Natural killer cell (primary cell): Measurements from ENCODE around the gene MAP4K5. TPM values are rescaled to one million over a fixed set of nuclear protein-coding genes. Genes with fewer than 3 reads are reported as not detected.
A peak's percentile ranks its signal among the peaks of the same experiment; 100 is the strongest.

ENCODE experiments used
- ATAC-seq, 3 donors: fragments of 150-1000 bp in 2 of 3; fragments of 200-7000 bp in 1 of 3; cut with Tn5 transposase; 1 replicate in 1 of 3; 2 replicates in 2 of 3; pipeline ENCODE4 v1.10.0; 2021; ENCODE audit warnings: mild to moderate bottlenecking in 2 of 3, moderate library complexity in 2 of 3
- DNase-seq, 2 donors: peaks; one replicate each; pipeline versions ENCODE4 v3.0.0 to v3.0.0-alpha.2; 2013 to 2021; ENCODE audit warnings: mixed read lengths in 1 of 2
- H3K27ac ChIP-seq: one replicate; pipeline ENCODE4 v1.5.1; 2013; ENCODE audit warnings: mild to moderate bottlenecking, low read length
- H3K27me3 ChIP-seq: one replicate; pipeline ENCODE4 v1.6.1; 2013; ENCODE audit warnings: low read length; ENCODE audit not compliant: control insufficient read depth, insufficient read depth
- H3K36me3 ChIP-seq: one replicate; pipeline ENCODE4 v1.6.1; 2013; ENCODE audit warnings: low read length; ENCODE audit not compliant: control insufficient read depth, insufficient read depth
- H3K4me1 ChIP-seq: one replicate; pipeline ENCODE4 v1.6.1; 2013; ENCODE audit warnings: low read length; ENCODE audit not compliant: control insufficient read depth, insufficient read depth
- H3K4me3 ChIP-seq: one replicate; pipeline ENCODE4 v1.5.1; 2013; ENCODE audit warnings: low read length
- H3K9me3 ChIP-seq: one replicate; pipeline ENCODE4 v1.6.1; 2013; ENCODE audit warnings: low read length; ENCODE audit not compliant: control insufficient read depth, insufficient read depth
- H3K27ac Mint-ChIP-seq, 2 donors: one replicate each; pipeline ENCODE4 v1.8.0; 2022; ENCODE audit warnings: mild to moderate bottlenecking in 2 of 2, mixed read lengths in 2 of 2, moderate library complexity in 1 of 2
- H3K27me3 Mint-ChIP-seq, 2 donors: one replicate each; pipeline ENCODE4 v1.8.0; 2022; ENCODE audit warnings: low read depth in 2 of 2, mixed read lengths in 2 of 2
- H3K36me3 Mint-ChIP-seq: one replicate; pipeline ENCODE4 v1.8.0; 2022; ENCODE audit warnings: mixed read lengths
- H3K4me1 Mint-ChIP-seq, 2 donors: one replicate each; pipeline ENCODE4 v1.8.0; 2022; ENCODE audit warnings: mixed read lengths in 2 of 2
- H3K4me3 Mint-ChIP-seq: one replicate; pipeline ENCODE4 v1.8.0; 2022; ENCODE audit warnings: mild to moderate bottlenecking, moderate library complexity, mixed read lengths
- H3K9me3 Mint-ChIP-seq, 2 donors: one replicate each; pipeline ENCODE4 v1.8.0; 2022; ENCODE audit warnings: mixed read lengths in 2 of 2
- CTCF ChIP-seq: fragments of 200-600 bp; IDR thresholded peaks from one replicate; pipeline ENCODE4 v1.8.0; 2022; ENCODE audit warnings: antibody characterized with exemption
- WGBS: methylation state at CpG from one replicate; pipeline ENCODE4 v1.1.7; 2013; ENCODE audit warnings: missing lambda C conversion rate; ENCODE audit not compliant: insufficient coverage; 5-methylcytosine and 5-hydroxymethylcytosine counted together
- intact Hi-C: fragments of 100-400 bp; cut with micrococcal nuclease; formaldehyde crosslinking; loops from one replicate; pipeline ENCODE4 v1.14.2; 2022
- total RNA-seq, 4 donors: library from RNA; stranded (reverse); fragments of 120-200 nt in 1 of 4; gene quantifications; one replicate each; pipeline versions ENCODE4 v1.2.3 to v1.2.4, GENCODE V29; 2013 to 2022

The MAP4K5 gene
- total RNA-seq, 3 donors from 2014 or later (not counting 1 experiment from before 2014, with no cell fraction given), result 63.3 to 74.6 (median 65.9) TPM

DNA sequence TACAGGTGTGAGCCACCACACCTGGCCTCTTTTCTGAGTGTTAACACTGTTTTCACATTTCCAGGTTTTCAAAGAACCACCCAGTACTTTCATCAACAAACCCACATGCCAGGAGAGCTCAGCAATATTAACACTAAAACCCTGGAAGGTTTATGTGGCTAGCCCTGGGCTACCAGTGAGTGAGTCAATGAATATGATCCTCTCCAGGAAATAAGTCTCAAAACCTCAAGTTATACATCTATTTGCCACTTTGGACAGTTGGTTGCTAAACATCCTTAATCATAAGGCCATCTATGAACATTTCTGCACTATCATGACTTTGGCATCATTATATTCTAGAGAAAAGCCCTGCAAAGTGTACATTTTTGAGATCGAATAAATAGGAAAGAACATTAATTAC lies 129.4 kb downstream of the MAP4K5 start:
- Histone ChIP-seq H3K36me3 (no peaks in the 10 kb centered on the region), H3K27ac (no peak overlapping the region), H3K4me1 (no peaks in the 10 kb centered on the region), H3K9me3 (no peaks in the 10 kb centered on the region), H3K4me3 (no peak overlapping the region), H3K27me3 (no peaks in the 10 kb centered on the region)
- peaks cover 12 to 14% of the 10 kb centered on the region in 2 donors for H3K4me1 Mint-ChIP-seq
- peak overlapping the region; percentile 41 to 59 for H3K27ac Mint-ChIP-seq
- peak in 2 of 3 donors; percentile 30 to 35 for ATAC-seq
- WGBS, result 67% methylated on average over 1 of the region's 1 CpG
- no peaks in the 10 kb centered on the region for H3K9me3 Mint-ChIP-seq
- intact Hi-C loops, result no loop called here
- no peaks in the 10 kb centered on the region for H3K36me3 Mint-ChIP-seq
- no peak for TF ChIP-seq CTCF
- no peak for DNase-seq
- H3K27me3 Mint-ChIP-seq, result no peaks in the 10 kb centered on the region
- no peak overlapping the region for H3K4me3 Mint-ChIP-seq

GRCh38 chr14:50400461-50400860 lies 131.9 kb downstream of the MAP4K5 start:
- H3K9me3 Mint-ChIP-seq, result no peaks in the 10 kb centered on the region
- intact Hi-C loops, result no loop called here
- Histone ChIP-seq H3K36me3 (no peaks in the 10 kb centered on the region), H3K4me3 (no peak overlapping the region), H3K4me1 (peaks cover 7% of the 10 kb centered on the region), H3K9me3 (no peaks in the 10 kb centered on the region), H3K27ac (no peak overlapping the region), H3K27me3 (no peaks in the 10 kb centered on the region)
- H3K27ac Mint-ChIP-seq, result no peak overlapping the region
- no peak for ATAC-seq
- no peak overlapping the region for H3K4me3 Mint-ChIP-seq
- H3K36me3 Mint-ChIP-seq, result no peaks in the 10 kb centered on the region
- WGBS, result 92% methylated on average over 2 of the region's 2 CpGs
- no peak for DNase-seq
- peaks cover 0 to 3% of the 10 kb centered on the region in 2 donors for H3K27me3 Mint-ChIP-seq
- TF ChIP-seq CTCF, result no peak
- H3K4me1 Mint-ChIP-seq, result peaks cover 15 to 22% of the 10 kb centered on the region in 2 donors

- peaks cover 7% of the 10 kb centered on the region for H3K4me1 ChIP-seq
- no peak for DNase-seq
- Mint-ChIP-seq H3K4me1 (peaks cover 15 to 22% of the 10 kb centered on the region in 2 donors), H3K4me3 (no peak overlapping the region), H3K27ac (no peak overlapping the region), H3K36me3 (no peaks in the 10 kb centered on the region), H3K27me3 (peaks cover 0 to 3% of the 10 kb centered on the region in 2 donors), H3K9me3 (no peaks in the 10 kb centered on the region)
- WGBS, result 84% methylated on average over 6 of the region's 6 CpGs
- no peak overlapping the region for H3K4me3 ChIP-seq
- intact Hi-C loops, result loop anchor here (5.0 kb wide), 1 partner anchor 167 kb away; the partner anchor contains the start of gene SOS2
- no peaks in the 10 kb centered on the region for H3K36me3 ChIP-seq
- no peak for TF ChIP-seq CTCF
- H3K27me3 ChIP-seq, result no peaks in the 10 kb centered on the region
- no peak for ATAC-seq
- H3K27ac ChIP-seq, result no peak overlapping the region
- no peaks in the 10 kb centered on the region for H3K9me3 ChIP-seq
Measured at GRCh38 chr14:50399251-50400032, 132.9 kb downstream of the MAP4K5 start.
